ENCODE results near the gene HOXD3. TPM values are rescaled to one million over a fixed set of nuclear protein-coding genes. Genes with fewer than 3 reads are reported as not detected.
A peak's percentile ranks its signal among the peaks of the same experiment; 100 is the strongest.

HOXD3 gene
- total RNA-seq, 1 experiment from 2014 or later = not detected

- Histone ChIP-seq H3K27ac (ENCODE audit: insufficient read length, low read depth, low read length) (no peak overlapping the region), H3K56ac (ENCODE audit: insufficient read length, low read depth, low read length) (no peak overlapping the region), H2BK15ac (ENCODE audit: low read depth, low read length) (no peak overlapping the region), H3T11ph (ENCODE audit: low read length) (no peak overlapping the region), H3K79me2 (ENCODE audit: insufficient read depth, low read length) (no peaks in the 10 kb centered on the region), H3K9me3 (ENCODE audit: control insufficient read depth, low read depth, low read length) (no peaks in the 10 kb centered on the region), H3K4ac (ENCODE audit: low read depth, low read length) (no peak overlapping the region), H4K20me1 (ENCODE audit: control insufficient read depth, insufficient read depth, insufficient read length) (no peaks in the 10 kb centered on the region), H2AK5ac (ENCODE audit: insufficient read length, low read length) (no peak overlapping the region), H2BK12ac (ENCODE audit: insufficient read length, low read depth, low read length) (no peak overlapping the region), H3K23ac (ENCODE audit: insufficient read length, low read depth, low read length) (no peak overlapping the region), H4K8ac (replicated peaks; ENCODE audit: insufficient read length, low read depth, low read length) (no peak overlapping the region), H3K23me2 (ENCODE audit: insufficient read length, low read depth, low read length, poor library complexity, severe bottlenecking) (peaks cover 8% of the 10 kb centered on the region), H4K5ac (ENCODE audit: insufficient read length, low read depth, low read length) (no peak overlapping the region), H2BK120ac (ENCODE audit: low read depth, low read length, poor library complexity, severe bottlenecking) (no peak overlapping the region), H2BK5ac (ENCODE audit: insufficient read length, low read length) (no peak overlapping the region), H3K79me1 (ENCODE audit: insufficient read depth, low read depth, low read length, poor library complexity, severe bottlenecking) (no peaks in the 10 kb centered on the region), H2AFZ (ENCODE audit: low read length) (no peak overlapping the region), H3K14ac (ENCODE audit: insufficient read depth, low read length) (no peak overlapping the region), H4K91ac (ENCODE audit: insufficient read length, low read depth, low read length) (no peak overlapping the region), H3K4me2 (ENCODE audit: insufficient read depth, insufficient read length, low read length) (peak overlapping the region; percentile 30), H3K4me1 (ENCODE audit: insufficient read depth, low read length) (no peaks in the 10 kb centered on the region; the same call in 1 of the 2 replicates), H3K27me3 (ENCODE audit: insufficient read depth, low read length) (peaks cover 85% of the 10 kb centered on the region), H3K9ac (ENCODE audit: extremely low read depth, insufficient read length, low read length) (no peak overlapping the region), H3K18ac (ENCODE audit: insufficient read length, low read depth, low read length) (no peak overlapping the region), H2BK20ac (ENCODE audit: low read depth, low read length, poor library complexity, severe bottlenecking) (no peak overlapping the region)
- H3K36me3 Mint-ChIP-seq (ENCODE audit: insufficient read depth in 1 of 3, low read depth in 3 of 3) = no peaks in the 10 kb centered on the region
- peaks cover 2 to 11% of the 10 kb centered on the region in 2 experiments; a peak in 3 of 4 replicates for H3K4me1 Mint-ChIP-seq
- no CpG with 5 or more reads among the region's 41 CpGs for WGBS (ENCODE audit: extremely low coverage, insufficient read length, low lambda C conversion rate)
- H3K4me3 Mint-ChIP-seq = peak overlapping the region in 1 of 2 experiments; percentile 60; a peak in 2 of 5 replicates
- DNase-seq = peak; percentile 25
- H3K27ac Mint-ChIP-seq = no peak overlapping the region
- peaks cover 98% of the 10 kb centered on the region for H3K27me3 Mint-ChIP-seq (ENCODE audit: low read depth)
- peaks cover 0 to 6% of the 10 kb centered on the region in 2 experiments; a peak in 4 of 5 replicates for H3K9me3 Mint-ChIP-seq
- TF ChIP-seq CTCF (conservative IDR thresholded peaks at IDR 0.05) = no peak
Measured at GRCh38 chr2:176139661-176140512, 17.2 kb upstream of the HOXD3 start.

Data from H9 (cell line).